ENCODE data around the gene AKIRIN2. TPM values are rescaled to one million over a fixed set of nuclear protein-coding genes. Genes with fewer than 3 reads are reported as not detected.

AKIRIN2 gene
- total RNA-seq, 4 donors from 2014 or later, result 20.1 to 24.0 (median 21.9) TPM

- no peak overlapping the region for H3K27ac ChIP-seq
- no peak for DNase-seq
- H3K4me3 ChIP-seq (replicated peaks in 1 of 3), result no peak overlapping the region
- H3K4me1 ChIP-seq, result no peaks in the 10 kb centered on the region
- 96% methylated on average over 1 of the region's 1 CpG for WGBS, 2 donors
- intact Hi-C loops (cut with DNase I), result no loop called here
- no peaks in the 10 kb centered on the region for H3K27me3 ChIP-seq
- TF ChIP-seq CTCF (IDR thresholded peaks at IDR 0.05), result no peak
- no peaks in the 10 kb centered on the region for H3K9me3 ChIP-seq
- H3K36me3 ChIP-seq, result peaks cover 0 to 7% of the 10 kb centered on the region in 2 donors
Measured at GRCh38 chr6:87637106-87637505, 64.9 kb downstream of the AKIRIN2 start.

- no peaks in the 10 kb centered on the region for H3K27me3 ChIP-seq
- WGBS, 2 donors, result 95 to 98% methylated on average over 1 of the region's 1 CpG
- H3K27ac ChIP-seq, result no peak overlapping the region
- no peak for TF ChIP-seq CTCF (IDR thresholded peaks at IDR 0.05)
- no peak for TF ChIP-seq POLR2A (IDR thresholded peaks at IDR 0.05)
- H3K4me3 ChIP-seq (replicated peaks in 1 of 3), result no peak overlapping the region
- H3K36me3 ChIP-seq, result peaks cover 0 to 7% of the 10 kb centered on the region in 2 donors
- intact Hi-C loops (cut with DNase I), result no loop called here
- H3K9me3 ChIP-seq, result no peaks in the 10 kb centered on the region
- H3K4me1 ChIP-seq, result no peaks in the 10 kb centered on the region
- no peak for DNase-seq
Measured at GRCh38 chr6:87636315-87636714, 65.7 kb downstream of the AKIRIN2 start.

DNA sequence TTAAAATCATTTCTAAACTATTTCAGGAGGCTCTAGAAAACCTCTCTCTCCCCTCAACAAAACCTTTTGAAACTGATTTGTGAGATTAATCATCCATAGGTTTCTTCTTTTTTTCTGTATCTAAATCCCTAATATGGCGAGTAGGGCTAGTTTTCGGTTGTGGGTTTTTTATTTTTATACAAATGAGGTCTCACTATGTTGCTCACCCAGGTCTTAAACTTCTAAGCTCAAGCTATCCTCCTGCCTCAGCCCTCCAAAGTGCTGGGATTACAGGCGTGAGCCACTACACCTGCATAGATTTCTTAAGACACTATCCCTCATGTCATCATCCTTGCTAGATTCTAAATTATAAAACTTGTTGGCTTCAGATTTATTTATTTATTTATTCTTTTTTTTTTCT lies 68.2 kb downstream of the AKIRIN2 start:
- Histone ChIP-seq H3K27me3 (no peaks in the 10 kb centered on the region), H3K9me3 (no peaks in the 10 kb centered on the region), H3K27ac (no peak overlapping the region), H3K36me3 (peaks cover 0 to 7% of the 10 kb centered on the region in 2 donors), H3K4me1 (no peaks in the 10 kb centered on the region), H3K4me3 (replicated peaks in 1 of 3) (no peak overlapping the region)
- 80 to 82% methylated on average over 3 of the region's 3 CpGs for WGBS, 2 donors
- intact Hi-C loops (cut with DNase I), result no loop called here
- DNase-seq, result no peak
- TF ChIP-seq POLR2A (IDR thresholded peaks at IDR 0.05) (no peak), CTCF (IDR thresholded peaks at IDR 0.05) (no peak)

DNA sequence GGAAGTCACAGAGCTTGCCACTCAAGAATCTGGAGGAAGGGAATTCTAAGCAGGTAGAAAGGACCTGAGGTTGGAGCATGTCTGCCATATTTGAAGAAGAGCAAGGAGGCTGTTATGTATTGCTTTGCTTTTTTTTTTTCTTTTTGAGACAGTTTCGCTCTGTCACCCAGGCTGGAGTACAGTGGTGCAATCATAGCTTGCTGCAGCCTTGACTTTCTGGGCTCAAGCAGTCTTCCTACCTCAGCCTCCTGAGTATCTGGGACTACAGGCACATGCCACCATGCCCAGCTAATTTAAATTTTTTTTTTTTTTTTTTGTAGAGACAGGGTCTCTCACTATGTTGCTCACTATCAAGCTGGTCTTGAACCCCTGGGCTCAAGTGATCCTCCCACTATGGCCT lies 71.3 kb downstream of the AKIRIN2 start:
- TF ChIP-seq CTCF (IDR thresholded peaks at IDR 0.05), result no peak
- no peak for TF ChIP-seq POLR2A (IDR thresholded peaks at IDR 0.05)
- H3K27me3 ChIP-seq, result no peaks in the 10 kb centered on the region
- 92 to 96% methylated on average over 1 of the region's 1 CpG for WGBS, 2 donors
- no peak for DNase-seq
- intact Hi-C loops (cut with DNase I), result no loop called here
- no peak overlapping the region for H3K27ac ChIP-seq
- no peaks in the 10 kb centered on the region for H3K4me1 ChIP-seq
- no peaks in the 10 kb centered on the region for H3K36me3 ChIP-seq
- no peak overlapping the region for H3K4me3 ChIP-seq (replicated peaks in 1 of 3)
- H3K9me3 ChIP-seq, result no peaks in the 10 kb centered on the region

DNA sequence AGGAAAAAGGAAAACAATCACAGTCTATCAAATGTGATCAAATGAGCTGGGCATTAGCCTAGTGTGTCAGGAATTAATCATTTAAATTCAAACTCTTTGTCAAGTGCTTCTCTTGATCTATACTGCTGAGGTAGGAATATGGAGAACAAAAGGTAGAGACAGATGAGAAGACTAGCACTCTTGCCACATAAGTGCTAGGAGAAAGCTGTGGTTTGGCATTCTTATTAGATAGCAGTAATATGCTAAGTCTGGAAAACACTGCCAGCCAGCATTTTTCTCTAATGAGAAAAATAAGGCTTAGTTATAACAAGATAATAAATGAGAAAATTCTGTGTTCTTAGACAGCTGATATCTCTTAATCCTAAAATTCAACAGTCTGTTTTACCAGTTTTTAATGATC lies 73.2 kb downstream of the AKIRIN2 start:
- Histone ChIP-seq H3K4me1 (no peaks in the 10 kb centered on the region), H3K27me3 (no peaks in the 10 kb centered on the region), H3K36me3 (no peaks in the 10 kb centered on the region), H3K9me3 (no peaks in the 10 kb centered on the region), H3K4me3 (replicated peaks in 1 of 3) (no peak overlapping the region), H3K27ac (no peak overlapping the region)
- no peak for DNase-seq
- TF ChIP-seq CTCF (IDR thresholded peaks at IDR 0.05), result no peak
- no peak for TF ChIP-seq POLR2A (IDR thresholded peaks at IDR 0.05)
- intact Hi-C loops (cut with DNase I), result no loop called here
